Activated B cell treated with CpG ODN at 0.5 μM for 24 hours (primary cell): ENCODE measurements around the gene NELL2. TPM values are rescaled to one million over a fixed set of nuclear protein-coding genes. Genes with fewer than 3 reads are reported as not detected.

Experiments
- ATAC-seq: fragments of 200-7000 bp; cut with Tn5 transposase; one replicate; pipeline ENCODE4 v1.10.0; 2021; ENCODE audit warnings: low read depth, mild to moderate bottlenecking, moderate library complexity
- CTCF ChIA-PET: fragments of 350-600 bp; sonication (Branson Sonifier 250); formaldehyde crosslinking; loops from one replicate; lab custom pipeline; 2021; ENCODE audit warnings: antibody characterized with exemption; lab: Charles Lee
- POLR2A ChIA-PET: fragments of 350-600 bp; sonication (Branson Sonifier 250); formaldehyde crosslinking; loops from one replicate; lab custom pipeline; 2021; ENCODE audit warnings: antibody characterized with exemption; lab: Charles Lee
- DNase-seq: peaks from one replicate; pipeline ENCODE4 v3.0.0; 2022
- H3K27ac Mint-ChIP-seq: one replicate; pipeline ENCODE4 v1.8.0; 2020; ENCODE audit warnings: mixed read lengths
- H3K27me3 Mint-ChIP-seq: one replicate; pipeline ENCODE4 v1.8.0; 2021; ENCODE audit warnings: mixed read lengths
- H3K36me3 Mint-ChIP-seq: one replicate; pipeline ENCODE4 v1.8.0; 2021; ENCODE audit warnings: low read depth, mixed read lengths
- H3K4me1 Mint-ChIP-seq: one replicate; pipeline ENCODE4 v1.8.0; 2021; ENCODE audit warnings: mixed read lengths
- H3K4me3 Mint-ChIP-seq: one replicate; pipeline ENCODE4 v1.8.0; 2020; ENCODE audit warnings: mild to moderate bottlenecking, mixed read lengths
- H3K9me3 Mint-ChIP-seq: one replicate; pipeline ENCODE4 v1.8.0; 2020; ENCODE audit warnings: mixed read lengths
- CTCF ChIP-seq: fragments of 200-600 bp; IDR thresholded peaks from one replicate; pipeline ENCODE4 v1.8.0; 2022; ENCODE audit warnings: antibody characterized with exemption, mild to moderate bottlenecking
- intact Hi-C: fragments of 100-400 bp; cut with micrococcal nuclease; formaldehyde crosslinking; loops from one replicate; pipeline ENCODE4 v1.15.1; 2024
- total RNA-seq: library from RNA; stranded (reverse); gene quantifications from 2 replicates; pipeline ENCODE4 v1.2.3, GENCODE V29; 2022

Gene NELL2
- total RNA-seq, 1 donor from 2014 or later = not detected

- intact Hi-C loops = no loop called here
- POLR2A ChIA-PET = no interaction called here
- H3K27me3 Mint-ChIP-seq = no peaks in the 10 kb centered on the region
- CTCF ChIA-PET = no interaction called here
- no peaks in the 10 kb centered on the region for H3K9me3 Mint-ChIP-seq
- DNase-seq = no peak
- no peaks in the 10 kb centered on the region for H3K4me1 Mint-ChIP-seq
- no peak overlapping the region for H3K4me3 Mint-ChIP-seq
- no peaks in the 10 kb centered on the region for H3K36me3 Mint-ChIP-seq
- no peak overlapping the region for H3K27ac Mint-ChIP-seq
- TF ChIP-seq CTCF = no peak
- no peak for ATAC-seq
Observed at GRCh38 chr12:44653861-44654527, 222.1 kb downstream of the NELL2 start.

- no peaks in the 10 kb centered on the region for H3K4me1 Mint-ChIP-seq
- DNase-seq (no peak), ATAC-seq (no peak)
- no peaks in the 10 kb centered on the region for H3K9me3 Mint-ChIP-seq
- intact Hi-C loops = no loop called here
- H3K27me3 Mint-ChIP-seq = no peaks in the 10 kb centered on the region
- ChIA-PET POLR2A (no interaction called here), CTCF (no interaction called here)
- no peaks in the 10 kb centered on the region for H3K36me3 Mint-ChIP-seq
- H3K4me3 Mint-ChIP-seq = no peak overlapping the region
- no peak overlapping the region for H3K27ac Mint-ChIP-seq
- no peak for TF ChIP-seq CTCF
Observed at GRCh38 chr12:44649693-44650092, 226.4 kb downstream of the NELL2 start.

- intact Hi-C loops = no loop called here
- H3K36me3 Mint-ChIP-seq = no peaks in the 10 kb centered on the region
- DNase-seq (no peak), ATAC-seq (no peak)
- H3K4me3 Mint-ChIP-seq = no peak overlapping the region
- no peaks in the 10 kb centered on the region for H3K9me3 Mint-ChIP-seq
- POLR2A ChIA-PET = no interaction called here
- no peak overlapping the region for H3K27ac Mint-ChIP-seq
- no peaks in the 10 kb centered on the region for H3K4me1 Mint-ChIP-seq
- no peak for TF ChIP-seq CTCF
- no peaks in the 10 kb centered on the region for H3K27me3 Mint-ChIP-seq
- CTCF ChIA-PET = no interaction called here
Observed at GRCh38 chr12:44647917-44648690, 228.0 kb downstream of the NELL2 start.

GRCh38 chr12:44640427-44641190 is 235.5 kb downstream of the NELL2 start:
- Mint-ChIP-seq H3K27ac (no peak overlapping the region), H3K4me3 (no peak overlapping the region), H3K4me1 (no peaks in the 10 kb centered on the region), H3K36me3 (no peaks in the 10 kb centered on the region), H3K9me3 (no peaks in the 10 kb centered on the region), H3K27me3 (no peaks in the 10 kb centered on the region)
- intact Hi-C loops = no loop called here
- CTCF ChIA-PET = no interaction called here
- DNase-seq (no peak), ATAC-seq (no peak)
- POLR2A ChIA-PET = no interaction called here
- no peak for TF ChIP-seq CTCF

- intact Hi-C loops = no loop called here
- CTCF ChIA-PET = no interaction called here
- H3K4me3 Mint-ChIP-seq = no peak overlapping the region
Observed at GRCh38 chr12:44637875-44638274, 238.2 kb downstream of the NELL2 start.

More at GRCh38 chr12:44637875-44638274, 238.2 kb downstream of the NELL2 start:
- Mint-ChIP-seq H3K36me3 (no peaks in the 10 kb centered on the region), H3K9me3 (no peaks in the 10 kb centered on the region), H3K4me1 (no peaks in the 10 kb centered on the region), H3K27me3 (no peaks in the 10 kb centered on the region), H3K27ac (no peak overlapping the region)
- POLR2A ChIA-PET = no interaction called here
- DNase-seq (no peak), ATAC-seq (no peak)
- no peak for TF ChIP-seq CTCF
